ENCODE data around the gene WRAP73. TPM values are rescaled to one million over a fixed set of nuclear protein-coding genes. Genes with fewer than 3 reads are reported as not detected.

Gene WRAP73
- total RNA-seq, 1 donor from 2014 or later, result 12.5 TPM

GRCh38 chr1:3671371-3672180 lies 21.7 kb upstream of the WRAP73 start:
- peak; percentile 17 for DNase-seq

GRCh38 chr1:3670823-3671265 lies 20.9 kb upstream of the WRAP73 start:
- ATAC-seq (no peak), DNase-seq (peak; percentile 29)
- intact Hi-C loops (cut with micrococcal nuclease), result no loop called here

More at GRCh38 chr1:3671371-3672180, 21.7 kb upstream of the WRAP73 start:
- no peak for ATAC-seq
- intact Hi-C loops (cut with micrococcal nuclease), result no loop called here

DNA sequence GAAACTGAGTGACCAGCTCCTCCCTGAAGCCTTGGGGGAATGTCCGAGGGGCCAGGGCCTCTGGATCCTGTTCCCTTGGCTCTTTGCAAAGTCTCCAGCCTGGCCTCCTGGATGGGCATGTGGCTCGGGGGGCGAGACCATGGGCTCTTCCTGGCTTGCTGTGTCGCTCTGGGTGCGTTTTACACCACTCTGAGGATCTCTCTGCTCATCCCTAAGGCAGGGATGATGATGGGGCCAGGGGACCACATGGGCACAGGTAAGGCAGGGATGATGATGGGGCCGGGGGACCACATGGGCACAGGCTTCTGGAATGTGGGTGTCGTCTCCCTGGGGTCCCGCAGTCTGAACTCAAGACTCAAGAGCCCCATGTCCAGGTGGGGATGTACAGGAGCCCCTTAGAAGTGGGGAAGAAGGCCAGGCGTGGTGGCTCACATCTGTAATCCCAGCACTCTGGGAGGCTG lies 20.1 kb upstream of the WRAP73 start:
- no peak for DNase-seq
- ATAC-seq, result no peak
- intact Hi-C loops (cut with micrococcal nuclease), result no loop called here

GRCh38 chr1:3669421-3669821 lies 19.5 kb upstream of the WRAP73 start:
- intact Hi-C loops (cut with micrococcal nuclease), result no loop called here
- no peak for DNase-seq
- ATAC-seq, result peak; percentile 5

DNA sequence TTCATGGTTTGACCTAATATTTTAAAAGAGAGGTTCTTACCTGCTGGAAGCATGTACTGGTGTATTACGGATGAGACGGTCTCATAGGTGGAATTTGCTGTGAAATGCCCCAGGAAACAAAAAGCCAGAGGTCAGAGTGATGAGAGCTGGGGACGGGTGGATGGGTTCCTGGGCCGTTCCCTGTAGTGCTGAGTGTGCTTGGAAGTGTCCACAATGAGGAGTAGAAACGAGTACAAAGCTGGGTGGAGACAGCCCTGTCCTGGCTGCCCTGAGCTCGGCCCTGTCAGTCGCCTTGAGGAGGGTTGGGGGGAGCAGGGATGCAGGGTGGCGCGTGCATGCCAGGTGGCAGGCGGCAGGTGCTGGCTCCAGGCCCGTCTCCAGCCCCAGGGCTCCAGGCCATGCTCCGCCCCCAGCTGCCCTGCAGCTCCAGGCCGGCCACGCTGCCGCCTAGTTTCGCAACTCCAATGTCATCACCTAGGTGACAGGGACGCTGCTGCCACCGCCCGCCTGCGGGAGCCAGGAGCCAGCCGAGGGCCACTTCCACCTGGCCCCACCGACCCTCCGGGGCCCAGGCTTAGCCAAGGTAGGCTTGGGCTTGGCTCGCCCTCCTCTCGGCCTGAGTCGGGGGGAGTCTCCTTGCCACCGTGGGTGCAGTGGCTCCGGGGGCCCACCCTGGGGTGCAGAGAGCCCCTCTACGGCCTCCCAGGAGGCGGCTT lies 18.8 kb upstream of the WRAP73 start:
- intact Hi-C loops (cut with micrococcal nuclease), result no loop called here
- peak; percentile 96 for ATAC-seq
- peak; percentile 92 for DNase-seq

DNA sequence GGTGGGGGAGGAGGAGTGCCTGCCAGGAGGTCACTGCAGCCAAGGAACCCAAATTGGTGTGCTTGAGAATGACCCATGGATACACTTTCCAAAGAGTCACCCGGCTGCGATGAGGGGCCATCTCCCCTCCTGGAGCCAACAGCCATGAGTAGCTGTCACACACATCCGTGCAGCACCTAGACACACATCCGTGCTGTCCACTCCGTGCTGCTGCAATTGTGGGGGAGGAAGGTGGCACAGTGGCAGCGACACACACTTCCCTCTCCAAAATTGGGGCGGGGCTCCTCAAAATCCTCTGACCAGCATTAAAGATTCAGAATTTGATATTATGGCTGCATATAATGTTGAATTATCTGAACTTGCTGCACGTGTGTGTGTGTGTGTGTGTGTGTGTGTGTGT lies 18.2 kb upstream of the WRAP73 start:
- peak; percentile 7 for DNase-seq
- ATAC-seq, result no peak
- intact Hi-C loops (cut with micrococcal nuclease), result no loop called here

DNA sequence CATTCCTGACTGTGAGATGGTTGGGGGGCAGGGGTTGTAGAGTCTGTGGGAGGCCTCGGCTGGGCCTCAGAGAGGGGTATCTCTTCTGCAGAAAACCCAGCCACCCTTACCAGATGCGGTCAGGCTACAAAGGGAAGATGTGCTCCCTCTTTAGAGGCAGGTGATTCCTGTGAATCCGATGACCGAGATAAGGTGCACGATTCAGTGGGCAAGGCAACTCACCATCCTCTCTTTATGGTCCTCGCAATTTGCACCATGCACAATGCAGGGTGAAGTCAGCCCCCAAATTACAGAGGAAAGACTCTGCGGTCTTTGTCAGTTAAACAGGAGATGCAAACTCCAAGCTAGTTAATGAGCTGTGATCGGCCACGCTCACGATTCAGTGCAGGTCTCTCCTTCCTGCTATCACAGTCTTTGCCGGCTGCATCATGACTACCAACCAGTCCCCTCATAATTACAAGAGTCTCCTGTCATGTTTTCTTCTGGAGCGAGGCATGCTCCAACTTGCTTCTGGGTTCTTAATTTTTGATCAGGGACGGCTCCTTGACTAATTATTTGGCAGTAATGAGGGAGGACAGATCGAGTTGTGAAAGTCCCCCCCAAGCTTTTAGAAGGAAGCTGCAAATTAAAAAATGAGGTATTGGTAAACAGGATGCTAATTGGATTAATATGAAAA lies 14.9 kb upstream of the WRAP73 start:
- intact Hi-C loops (cut with micrococcal nuclease), result no loop called here
- no peak for ATAC-seq
- DNase-seq, result no peak

GRCh38 chr1:3663999-3664699 lies 14.2 kb upstream of the WRAP73 start:
- intact Hi-C loops (cut with micrococcal nuclease), result no loop called here
- DNase-seq (no peak), ATAC-seq (no peak)

GRCh38 chr1:3662080-3662671 lies 12.3 kb upstream of the WRAP73 start:
- intact Hi-C loops (cut with micrococcal nuclease), result no loop called here
- no peak for DNase-seq
- no peak for ATAC-seq

GRCh38 chr1:3661631-3662030 lies 11.7 kb upstream of the WRAP73 start:
- intact Hi-C loops (cut with micrococcal nuclease), result no loop called here
- DNase-seq (no peak), ATAC-seq (no peak)

DNA sequence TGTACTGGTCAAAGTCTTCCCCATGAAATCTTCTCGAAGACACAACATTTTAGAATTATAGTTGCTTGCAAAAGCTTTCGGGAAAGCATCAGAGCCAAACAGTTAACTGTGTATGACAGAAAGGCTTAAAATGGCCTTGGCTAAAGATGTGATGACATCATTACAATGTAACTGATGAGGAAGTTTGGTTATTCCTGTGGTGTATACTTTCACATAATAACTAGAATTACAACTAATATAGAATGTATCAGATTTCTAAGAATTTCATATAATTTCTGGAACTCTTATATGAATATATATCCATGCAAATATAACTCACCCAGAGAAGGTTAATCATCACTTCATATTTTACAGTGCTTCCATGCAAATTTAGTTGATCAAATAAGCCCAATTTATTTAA lies 10.8 kb upstream of the WRAP73 start:
- DNase-seq (no peak), ATAC-seq (no peak)
- intact Hi-C loops (cut with micrococcal nuclease), result no loop called here

DNA sequence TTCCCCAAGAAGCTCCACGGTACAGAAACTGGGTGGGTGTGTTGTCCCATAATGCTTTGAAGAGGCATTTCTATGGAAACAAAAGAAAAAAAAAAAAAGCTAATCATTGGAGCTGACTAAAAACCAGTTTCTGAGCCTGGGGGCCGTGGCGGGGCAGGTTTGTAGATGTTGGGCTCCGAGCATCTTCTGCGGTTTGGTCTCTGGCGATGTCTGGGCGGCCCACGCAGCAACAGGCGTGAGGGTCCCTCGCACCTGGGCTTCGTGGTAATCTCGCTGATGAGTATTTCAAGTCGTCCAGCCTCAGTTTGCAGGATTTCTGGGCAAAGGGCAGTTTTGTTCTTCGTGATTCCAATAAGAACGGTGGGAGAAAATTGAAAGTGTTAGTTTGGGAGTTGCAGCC lies 9.2 kb upstream of the WRAP73 start:
- ATAC-seq (no peak), DNase-seq (no peak)
- intact Hi-C loops (cut with micrococcal nuclease), result no loop called here

- ATAC-seq (no peak), DNase-seq (no peak)
- intact Hi-C loops (cut with micrococcal nuclease), result no loop called here
These were observed 8.3 kb upstream of the WRAP73 start for GRCh38 chr1:3658231-3658615.

GRCh38 chr1:3657578-3658230 lies 7.8 kb upstream of the WRAP73 start:
- intact Hi-C loops (cut with micrococcal nuclease), result no loop called here
- ATAC-seq (no peak), DNase-seq (no peak)

GRCh38 chr1:3657096-3657475 lies 7.2 kb upstream of the WRAP73 start:
- DNase-seq, result no peak
- ATAC-seq, result no peak
- intact Hi-C loops (cut with micrococcal nuclease), result no loop called here

DNA sequence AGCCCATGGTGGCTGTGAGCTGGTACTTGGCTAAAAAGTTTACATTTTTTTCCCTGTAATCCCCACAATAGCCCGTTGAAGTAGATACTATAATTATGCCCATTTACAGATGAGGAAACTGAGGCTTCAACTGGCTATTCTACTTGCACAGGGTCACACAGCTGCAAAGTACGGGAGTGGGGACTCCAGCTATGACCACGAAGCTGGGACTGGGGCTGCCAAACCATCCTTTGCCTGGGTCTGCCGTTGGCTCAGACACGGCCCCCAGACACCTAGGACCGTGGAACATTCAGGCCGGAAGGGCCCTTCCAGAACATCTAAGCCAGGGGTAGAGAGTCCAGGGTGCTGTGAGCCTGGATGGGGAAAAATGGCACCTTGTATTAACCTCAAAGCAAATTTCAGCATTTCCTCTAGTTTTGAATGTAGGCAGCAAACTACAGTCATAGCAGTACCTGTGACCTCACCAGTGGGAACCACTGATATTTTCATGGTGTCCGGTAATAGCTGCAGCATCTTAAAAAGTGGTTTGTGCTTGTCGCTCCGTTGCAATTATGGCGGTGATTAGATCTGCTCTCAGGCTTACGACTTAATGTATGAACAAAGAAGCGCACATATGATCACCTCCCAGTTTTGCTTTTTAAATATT lies 6.7 kb upstream of the WRAP73 start:
- DNase-seq, result no peak
- intact Hi-C loops (cut with micrococcal nuclease), result no loop called here
- no peak for ATAC-seq

DNA sequence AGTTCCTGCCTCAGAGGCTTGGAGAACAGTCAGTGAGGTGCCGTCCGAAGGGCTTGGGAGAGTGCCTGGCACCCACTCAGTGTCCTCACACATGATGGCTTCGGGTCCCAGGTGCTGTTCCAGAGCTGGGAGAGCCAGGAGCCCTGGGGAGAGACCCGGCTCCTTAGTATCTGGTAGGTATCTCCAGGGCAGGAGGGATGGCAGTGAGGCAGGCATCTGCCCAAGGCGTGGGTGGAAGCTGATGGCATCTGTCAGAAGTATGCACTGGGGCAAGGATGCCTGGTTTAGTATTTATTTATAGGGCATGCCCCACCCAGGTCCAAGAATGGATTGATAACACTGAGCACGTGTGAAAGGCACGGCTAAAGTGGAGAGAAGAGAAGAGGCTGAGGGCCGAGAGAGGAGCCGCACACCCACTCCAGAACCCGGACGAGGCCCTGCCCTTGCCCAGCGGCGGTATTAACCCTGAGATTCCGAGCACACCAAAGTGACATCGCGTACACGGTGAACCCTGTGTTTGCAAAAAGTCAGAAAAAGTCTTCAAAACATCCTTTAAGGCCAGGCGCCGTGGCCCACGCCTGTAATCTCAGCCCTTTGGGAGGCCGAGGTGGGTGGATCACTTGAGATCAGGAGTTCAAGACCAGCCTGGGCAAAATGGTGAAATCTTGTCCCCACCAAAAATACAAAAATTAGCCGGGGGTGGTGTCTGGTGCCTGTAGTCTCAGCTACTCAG lies 4.8 kb upstream of the WRAP73 start:
- ATAC-seq (peak; percentile 69), DNase-seq (no peak)
- intact Hi-C loops (cut with micrococcal nuclease), result no loop called here

DNA sequence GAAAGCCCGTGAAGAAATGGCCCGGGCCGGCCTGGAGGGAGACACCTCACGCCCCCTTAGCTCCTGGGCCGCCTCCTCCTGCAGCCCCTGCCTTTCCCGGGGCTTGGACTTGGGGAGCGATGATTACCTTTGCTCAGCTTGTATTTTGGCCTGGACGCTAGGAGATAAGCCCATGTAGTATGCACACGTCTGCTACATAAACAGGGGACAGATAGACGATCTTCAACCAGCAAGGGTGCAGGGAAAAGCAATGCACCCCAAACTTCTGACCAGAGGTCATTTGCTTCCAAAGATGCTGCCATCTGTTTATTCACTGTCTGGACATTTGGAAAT lies 3.3 kb upstream of the WRAP73 start:
- intact Hi-C loops (cut with micrococcal nuclease), result no loop called here
- no peak for ATAC-seq
- no peak for DNase-seq
